ENCODE results near the gene GPR26.

GPR26 gene

GRCh38 chr10:123666318-123667236 is at the start of gene GPR26:
TSS of gene GPR26 (plus strand) at chr10:123666355. CDS start at chr10:123666408, 53 bp downstream.
- DNase-seq, result no peak

DNA sequence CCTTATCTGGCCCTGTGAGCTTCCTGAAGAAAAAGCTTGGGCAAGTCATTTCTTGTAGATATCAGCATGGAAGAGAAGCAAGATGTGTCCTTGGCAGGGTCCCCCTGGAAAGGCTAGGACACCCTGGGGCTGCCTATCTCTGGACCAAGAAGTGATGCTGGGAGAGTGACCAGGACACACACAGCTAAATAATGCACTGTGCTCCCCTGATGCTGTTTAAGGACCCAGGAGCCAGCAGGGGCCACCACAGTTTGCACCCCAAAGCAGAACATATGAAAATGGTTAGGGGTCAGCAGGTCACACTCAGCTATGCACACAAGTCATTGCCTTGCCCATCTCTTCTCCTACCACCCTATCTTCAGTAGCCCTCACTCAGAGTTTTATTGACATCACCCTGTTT is 47.9 kb upstream of the GPR26 start:
- DNase-seq, result no peak

DNA sequence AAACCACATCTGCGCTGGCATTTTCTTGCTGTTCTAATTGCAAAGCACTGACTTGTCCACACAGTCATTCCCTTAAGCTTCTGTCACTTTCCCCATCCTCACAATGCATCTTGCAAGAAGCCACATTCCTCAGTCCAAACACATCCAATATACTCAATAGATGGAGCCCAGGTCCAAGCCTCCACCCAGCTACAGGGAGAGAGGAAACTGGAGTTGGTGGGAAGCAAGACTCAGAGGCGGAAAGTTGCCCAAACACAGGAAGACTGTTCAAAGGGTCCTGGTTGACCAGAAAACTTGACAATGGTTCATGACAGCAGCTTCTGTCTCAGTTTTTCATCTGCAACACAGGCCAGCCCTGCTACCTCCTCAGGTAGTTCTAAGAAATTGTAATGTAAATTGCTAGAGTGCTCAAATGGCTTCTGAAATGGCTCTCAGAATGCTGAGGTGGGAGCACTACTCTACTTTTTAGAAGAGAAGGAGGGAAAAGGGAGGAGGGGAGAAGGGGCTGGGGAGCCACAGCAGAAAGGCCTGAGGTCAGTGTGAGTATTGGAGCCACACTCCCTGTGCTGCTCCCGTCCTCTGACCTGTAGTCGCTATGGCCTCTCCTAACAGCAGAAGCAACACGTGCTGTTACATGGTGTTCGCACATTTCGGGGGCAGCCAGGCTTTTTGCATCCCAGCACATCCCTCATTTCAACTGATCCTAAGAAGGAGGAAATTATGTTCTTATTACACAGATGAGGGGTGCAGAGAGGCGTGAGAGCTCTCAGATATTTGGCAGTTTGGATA is 46.9 kb upstream of the GPR26 start:
- DNase-seq, result no peak

GRCh38 chr10:123620621-123621020 is 45.5 kb upstream of the GPR26 start:
- DNase-seq, result no peak

DNA sequence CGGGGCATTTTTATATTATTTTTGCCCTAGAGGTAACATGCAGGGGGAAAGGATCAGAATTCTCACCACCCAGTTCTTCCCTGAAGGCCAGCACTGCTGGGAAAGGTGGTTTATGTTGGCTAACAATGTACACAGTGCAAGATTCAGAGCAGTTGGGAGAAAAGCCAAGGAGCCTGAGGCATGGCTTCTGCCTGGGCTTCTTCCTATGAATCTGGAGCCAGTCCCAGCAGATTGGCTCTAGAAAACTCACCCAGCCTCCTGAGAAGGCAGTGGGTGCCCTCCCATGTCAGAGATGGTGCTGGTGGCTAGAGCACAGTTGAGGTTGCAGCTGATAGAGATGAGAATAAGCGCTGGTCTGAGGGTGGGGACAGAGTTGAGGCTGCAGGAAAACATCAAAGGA is 44.7 kb upstream of the GPR26 start:
- DNase-seq, result no peak

GRCh38 chr10:123621916-123622315 is 44.2 kb upstream of the GPR26 start:
- DNase-seq, result no peak

- no peak for DNase-seq
Measured at GRCh38 chr10:123622381-123622780, 43.8 kb upstream of the GPR26 start.

- DNase-seq, result no peak
Measured at GRCh38 chr10:123624086-123624485, 42.1 kb upstream of the GPR26 start.

GRCh38 chr10:123633106-123633505 is 33.0 kb upstream of the GPR26 start:
- no peak for DNase-seq

DNA sequence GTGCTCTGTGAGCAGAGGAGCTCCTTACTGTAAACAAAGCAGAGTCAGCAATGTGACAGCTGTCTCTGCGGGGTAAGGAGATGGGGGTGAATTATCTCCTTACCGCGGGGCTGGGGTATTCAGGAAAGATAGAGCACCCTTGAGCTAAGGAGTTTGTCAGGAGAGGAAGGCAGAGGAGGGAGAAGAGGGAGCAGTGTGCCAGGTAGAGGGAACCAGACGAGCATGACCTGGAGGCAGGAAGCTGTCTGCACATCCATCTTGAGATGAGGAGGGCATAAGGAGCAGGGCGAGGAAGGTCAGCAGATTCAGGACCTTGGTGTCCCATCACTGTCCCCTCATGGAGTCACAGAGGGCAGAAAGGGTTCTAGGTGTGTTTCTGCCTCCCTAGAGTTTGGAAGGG is 32.5 kb upstream of the GPR26 start:
- no peak for DNase-seq

DNA sequence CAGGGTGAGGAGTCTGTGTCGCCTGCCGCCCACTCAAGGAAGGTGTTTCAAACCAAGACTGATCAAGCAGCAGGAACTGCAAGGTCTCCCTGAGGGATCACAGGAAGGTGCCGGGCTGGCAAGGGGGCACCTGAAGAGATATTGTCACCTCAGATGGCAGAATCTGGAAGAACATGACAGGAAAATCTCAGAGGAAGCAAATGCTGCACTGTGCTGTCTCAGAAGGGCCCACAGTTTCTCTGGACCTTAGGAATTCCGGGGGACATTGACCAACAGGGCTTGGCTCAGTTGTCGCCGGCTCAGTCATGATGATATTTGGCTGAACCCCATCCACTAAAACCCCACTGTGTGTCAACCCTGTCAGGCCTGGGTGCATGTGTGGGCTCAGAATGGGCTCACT is 31.9 kb upstream of the GPR26 start:
- DNase-seq, result no peak

- DNase-seq, result no peak
Measured at GRCh38 chr10:123635131-123635530, 31.0 kb upstream of the GPR26 start.

DNA sequence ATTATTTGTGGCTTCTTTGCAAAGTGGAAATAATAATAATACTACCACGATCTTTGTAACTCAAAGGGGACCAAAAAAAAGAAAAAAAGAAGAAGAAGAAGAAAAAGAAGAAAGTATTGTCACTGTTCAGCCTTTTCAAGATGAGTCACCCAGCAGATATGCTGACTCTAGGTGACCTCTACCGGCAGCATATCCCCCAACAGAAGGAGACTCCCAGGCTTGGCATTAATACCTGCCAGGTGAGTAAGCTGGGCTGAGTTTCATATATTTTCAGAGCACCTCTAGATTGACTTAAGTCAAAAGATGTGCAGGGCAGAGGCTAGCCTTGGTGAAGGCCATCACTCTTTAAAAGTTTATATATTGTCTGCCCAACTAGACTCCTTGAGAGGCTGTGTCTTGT is 30.4 kb upstream of the GPR26 start:
- DNase-seq, result no peak

GRCh38 chr10:123636598-123637325 is 29.4 kb upstream of the GPR26 start:
- DNase-seq, result no peak

DNA sequence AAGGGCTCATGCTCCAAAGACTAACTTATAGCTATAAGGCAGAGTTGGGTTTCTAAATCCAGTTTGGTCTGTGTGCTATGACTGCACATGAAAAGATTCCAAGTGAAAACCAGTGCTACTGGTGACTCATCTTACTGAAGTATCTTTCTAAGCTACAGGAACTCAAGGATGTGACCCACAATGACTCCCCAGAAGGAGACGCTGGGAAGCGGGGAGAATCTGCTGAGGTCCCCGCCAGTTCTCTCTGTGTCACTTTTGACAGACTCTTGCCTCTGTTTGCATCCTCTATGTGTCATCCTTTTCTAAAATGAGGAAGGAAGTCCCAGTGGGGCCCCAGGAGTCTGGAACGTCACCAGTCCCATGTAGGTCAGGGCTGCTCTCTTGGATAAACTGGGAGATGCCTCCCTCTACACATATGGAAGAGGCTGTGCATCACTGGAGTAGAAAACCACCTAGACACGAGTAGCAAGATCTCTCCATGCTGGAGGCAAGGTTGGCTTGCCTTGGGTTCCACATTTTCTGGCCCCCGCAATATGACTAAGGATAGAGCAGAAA is 28.8 kb upstream of the GPR26 start:
- DNase-seq, result no peak

GRCh38 chr10:123639131-123639530 is 27.0 kb upstream of the GPR26 start:
- DNase-seq, result no peak

GRCh38 chr10:123640016-123640535 is 26.1 kb upstream of the GPR26 start:
- no peak for DNase-seq

- no peak for DNase-seq
Measured at GRCh38 chr10:123642293-123642692, 23.9 kb upstream of the GPR26 start.

DNA sequence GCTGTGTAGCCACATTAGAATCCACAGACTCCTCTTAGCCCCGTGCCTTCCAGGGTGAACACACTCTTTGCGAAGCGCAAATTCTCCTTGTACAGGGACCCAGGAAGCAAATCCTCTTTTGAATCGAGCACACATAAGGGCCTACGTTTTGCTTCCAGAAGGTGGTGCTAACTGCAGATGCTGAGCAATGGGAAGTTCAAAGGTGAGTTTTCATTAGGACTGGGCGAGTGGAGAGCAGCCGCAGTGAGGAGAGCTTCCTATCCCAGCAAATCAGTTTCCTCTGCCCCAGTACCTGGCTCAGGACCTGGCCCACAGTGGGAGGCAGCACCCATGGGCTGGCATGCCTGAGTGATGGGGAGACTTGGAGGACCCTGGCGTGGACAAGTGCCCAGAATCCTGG is 23.5 kb upstream of the GPR26 start:
- no peak for DNase-seq

DNA sequence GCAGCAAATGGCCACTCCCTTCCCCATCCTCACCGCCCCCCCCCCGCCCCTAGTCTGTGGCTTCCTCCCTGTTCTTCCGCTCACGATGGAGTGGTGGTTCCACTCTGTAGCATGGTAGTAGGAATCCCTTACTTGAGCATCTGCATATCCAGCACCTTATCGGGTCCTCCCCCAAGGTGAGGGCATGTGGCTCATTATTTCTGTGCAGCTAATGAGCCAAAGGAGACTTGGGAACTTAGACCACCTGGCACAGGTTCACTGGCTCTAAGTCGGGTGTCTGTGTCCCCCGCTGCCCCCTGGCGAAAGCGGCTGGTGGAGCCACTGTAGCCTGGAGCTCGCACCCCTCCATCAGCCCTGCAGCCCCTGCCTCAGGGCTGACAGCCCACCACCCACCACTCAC is 22.8 kb upstream of the GPR26 start:
- DNase-seq, result no peak

DNA sequence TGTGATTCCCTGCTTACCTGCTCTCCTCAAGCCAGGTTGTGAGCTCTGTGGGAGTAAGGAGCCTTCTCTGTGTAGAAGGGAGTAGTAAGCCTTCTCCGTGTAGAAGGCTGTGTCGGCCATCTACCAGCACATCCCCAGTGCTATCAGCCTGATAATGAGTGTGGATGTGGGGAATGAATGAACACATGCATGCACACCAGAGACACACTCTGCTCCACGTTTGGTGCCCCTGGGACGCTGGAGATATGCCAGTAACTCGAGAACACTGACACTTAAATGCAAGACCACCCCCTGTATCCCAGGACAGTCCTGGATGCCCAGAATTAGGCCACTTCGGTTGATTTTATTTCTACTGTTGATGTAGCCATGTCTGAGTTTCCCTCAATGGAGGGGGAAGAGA is 21.1 kb upstream of the GPR26 start:
- no peak for DNase-seq

GRCh38 chr10:123645615-123646014 is 20.5 kb upstream of the GPR26 start:
- DNase-seq, result no peak

- DNase-seq, result no peak
Measured at GRCh38 chr10:123648595-123648994, 17.6 kb upstream of the GPR26 start.
